PC-9 (cell line): ENCODE data around the gene LCP1.

ENCODE experiments used
- EZH2 ChIP-seq: fragments of 200-600 bp; sonication (generic); IDR thresholded peaks from 2 replicates; pipeline ENCODE4 v1.8.0; 2017; ENCODE audit warnings: antibody characterized with exemption, low read depth
- TF ChIP-seq, protein P1 (sequence below): fragments of 200-600 bp; sonication (generic); conservative IDR thresholded peaks from 2 replicates; pipeline ENCODE4 v1.6.1; 2017; ENCODE audit warnings: mixed run types, antibody characterized with exemption, mild to moderate bottlenecking, moderate library complexity

- TF ChIP-seq, protein P1, sequence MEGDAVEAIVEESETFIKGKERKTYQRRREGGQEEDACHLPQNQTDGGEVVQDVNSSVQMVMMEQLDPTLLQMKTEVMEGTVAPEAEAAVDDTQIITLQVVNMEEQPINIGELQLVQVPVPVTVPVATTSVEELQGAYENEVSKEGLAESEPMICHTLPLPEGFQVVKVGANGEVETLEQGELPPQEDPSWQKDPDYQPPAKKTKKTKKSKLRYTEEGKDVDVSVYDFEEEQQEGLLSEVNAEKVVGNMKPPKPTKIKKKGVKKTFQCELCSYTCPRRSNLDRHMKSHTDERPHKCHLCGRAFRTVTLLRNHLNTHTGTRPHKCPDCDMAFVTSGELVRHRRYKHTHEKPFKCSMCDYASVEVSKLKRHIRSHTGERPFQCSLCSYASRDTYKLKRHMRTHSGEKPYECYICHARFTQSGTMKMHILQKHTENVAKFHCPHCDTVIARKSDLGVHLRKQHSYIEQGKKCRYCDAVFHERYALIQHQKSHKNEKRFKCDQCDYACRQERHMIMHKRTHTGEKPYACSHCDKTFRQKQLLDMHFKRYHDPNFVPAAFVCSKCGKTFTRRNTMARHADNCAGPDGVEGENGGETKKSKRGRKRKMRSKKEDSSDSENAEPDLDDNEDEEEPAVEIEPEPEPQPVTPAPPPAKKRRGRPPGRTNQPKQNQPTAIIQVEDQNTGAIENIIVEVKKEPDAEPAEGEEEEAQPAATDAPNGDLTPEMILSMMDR: no peak
- TF ChIP-seq EZH2: no peak
These were observed 36.0 kb downstream of the LCP1 start for GRCh38 chr13:46145950-46146349.
